ENCODE measurements around the gene SEC61A2.

- TF ChIP-seq CTCF (IDR thresholded peaks at IDR 0.05) (peak in 2 of 3 experiments; percentile 14 to 24), POLR2A (IDR thresholded peaks at IDR 0.05) (no peak)
Measured at GRCh38 chr10:12130237-12130872, 878 bp downstream of the SEC61A2 start.
